HepG2 (cell line): Measurements from ENCODE around the gene CAMK1D. TPM values are rescaled to one million over a fixed set of nuclear protein-coding genes. Genes with fewer than 3 reads are reported as not detected.

ENCODE experiments used
- ATAC-seq: fragments of 200-7000 bp; cut with Tn5 transposase; 3 replicates; pipeline ENCODE4 v1.9.1; 2020; ENCODE audit warnings: mild to moderate bottlenecking, moderate library complexity
- BruUV-seq: library from RNA; stranded (reverse); fragments of 400-500 nt; replicated peaks from 2 replicates; lab custom pipeline; 2021; lab: Mats Ljungman, UMichigan
- CTCF ChIA-PET: fragments of 300-600 bp; formaldehyde crosslinking; extraction: SDS; loops from one replicate; lab custom pipeline; 2021; ENCODE audit warnings: low total read pairs, inconsistent platforms, low intra/inter-chr PET ratio; lab: Yijun Ruan, JAX
- POLR2A ChIA-PET: fragments of 350-600 bp; sonication (Branson Sonifier 250); formaldehyde crosslinking; loops from one replicate; lab custom pipeline; 2020; ENCODE audit warnings: antibody characterized with exemption, inconsistent platforms; lab: Yijun Ruan, JAX
- DNase-seq: peaks from one replicate; pipeline ENCODE4 v3.0.0-alpha.2; 2015; ENCODE audit warnings: low spot score
- FAIRE-seq: peaks from 3 replicates; lab custom pipeline; 2011; peaks lifted over from hg19 to GRCh38; lab: Jason Lieb, UNC
- H2AFZ ChIP-seq: one replicate; pipeline ENCODE4 v1.6.1; 2011; ENCODE audit warnings: low read length, inconsistent platforms
- H3K27ac ChIP-seq: fragments of 300-600 bp; 3 replicates; pipeline ENCODE4 v1.8.0; 2011; ENCODE audit warnings: mixed run types, mild to moderate bottlenecking, mixed read lengths, low read length, inconsistent platforms; ENCODE audit not compliant: insufficient read depth; ENCODE audit errors: extremely low read length
- H3K27me3 ChIP-seq, 2 experiments: fragments of 200-600 bp in 1 of 2; 2 replicates in 1 of 2; 3 replicates in 1 of 2; pipeline versions ENCODE4 v1.6.0 to v1.8.0; 2011; ENCODE audit warnings: low read length in 2 of 2, mild to moderate bottlenecking in 2 of 2, moderate library complexity in 2 of 2, inconsistent platforms in 1 of 2; ENCODE audit not compliant: insufficient read depth in 2 of 2, control insufficient read depth in 1 of 2
- H3K36me3 ChIP-seq, 2 experiments: fragments of 200-600 bp in 1 of 2; replicated peaks in 1 of 2; 2 replicates in 1 of 2; 3 replicates in 1 of 2; pipeline versions ENCODE4 v1.5.1 to v1.8.0; 2011; ENCODE audit warnings: low read length in 2 of 2, inconsistent platforms in 1 of 2; ENCODE audit not compliant: insufficient read depth in 2 of 2, control insufficient read depth in 1 of 2
- H3K4me1 ChIP-seq: 2 replicates; pipeline ENCODE4 v1.5.1; 2012; ENCODE audit warnings: low read length, inconsistent platforms; ENCODE audit not compliant: insufficient read depth
- H3K4me2 ChIP-seq: 2 replicates; pipeline ENCODE4 v1.6.0; 2011; ENCODE audit warnings: low read depth, low read length, inconsistent platforms
- H3K4me3 ChIP-seq, 3 experiments: fragments of 200-600 bp in 1 of 3; sonication (generic), shearing (Covaris generic) in 1 of 3; replicated peaks in 1 of 3; 2 replicates each; pipeline ENCODE4 v1.5.1; 2011 to 2016; ENCODE audit warnings: low read length in 3 of 3, inconsistent platforms in 2 of 3, low read depth in 2 of 3, mild to moderate bottlenecking in 2 of 3, control low read depth in 1 of 3, mixed read lengths in 1 of 3; ENCODE audit not compliant: insufficient read depth in 1 of 3
- H3K79me2 ChIP-seq: one replicate; pipeline ENCODE4 v1.6.1; 2011; ENCODE audit warnings: low read length, inconsistent platforms; ENCODE audit not compliant: insufficient read depth
- H3K9ac ChIP-seq: 2 replicates; pipeline ENCODE4 v1.6.0; 2011; ENCODE audit warnings: mild to moderate bottlenecking, low read depth, low read length, inconsistent platforms; ENCODE audit not compliant: insufficient read depth
- H3K9me3 ChIP-seq: 2 replicates; pipeline ENCODE4 v1.5.1; 2012; ENCODE audit warnings: mild to moderate bottlenecking, low read length
- H4K20me1 ChIP-seq: 2 replicates; pipeline ENCODE4 v1.6.0; 2011; ENCODE audit warnings: inconsistent platforms, mild to moderate bottlenecking, low read length, moderate library complexity; ENCODE audit not compliant: insufficient read depth
- AKAP8 ChIP-seq: sonication (generic); formaldehyde crosslinking; IDR thresholded peaks from 2 replicates; pipeline ENCODE4 v1.5.1; 2020; ENCODE audit warnings: mild to moderate bottlenecking, missing genetic modification reagents
- DR1 ChIP-seq: sonication (generic); formaldehyde crosslinking; IDR thresholded peaks from 2 replicates; pipeline ENCODE4 v1.8.0; 2021; ENCODE audit warnings: mild to moderate bottlenecking, missing genetic modification reagents, inconsistent platforms
- NFE2L2 ChIP-seq: fragments of 150-350 bp; IDR thresholded peaks from 2 replicates; pipeline ENCODE4 v1.6.1; 2014; ENCODE audit warnings: low read length
- NR2F2 ChIP-seq: IDR thresholded peaks from 2 replicates; pipeline ENCODE4 v1.6.1; 2012; ENCODE audit warnings: low read depth, inconsistent platforms, borderline replicate concordance
- TEAD2 ChIP-seq: sonication (generic); formaldehyde crosslinking; IDR thresholded peaks from 2 replicates; pipeline ENCODE4 v1.9.0; 2021; ENCODE audit warnings: missing genetic modification reagents
- TFDP1 ChIP-seq: IDR thresholded peaks from 2 replicates; pipeline ENCODE4 v1.6.1; 2016; ENCODE audit warnings: missing compliant biosample characterization, missing genetic modification reagents, borderline replicate concordance
- ZNF180 ChIP-seq: sonication (generic); formaldehyde crosslinking; IDR thresholded peaks from 2 replicates; pipeline ENCODE4 v1.4.0; 2020; ENCODE audit warnings: low read depth, missing genetic modification reagents, borderline replicate concordance
- ZNF30 ChIP-seq: sonication (generic); formaldehyde crosslinking; IDR thresholded peaks from 2 replicates; pipeline ENCODE4 v1.5.0; 2020; ENCODE audit warnings: mild to moderate bottlenecking, missing genetic modification reagents
- ZNF383 ChIP-seq: sonication (generic); formaldehyde crosslinking; IDR thresholded peaks from 2 replicates; pipeline ENCODE4 v1.4.0; 2020; ENCODE audit warnings: missing genetic modification reagents, mild to moderate bottlenecking, borderline replicate concordance
- ZNF777 ChIP-seq: sonication (generic); formaldehyde crosslinking; IDR thresholded peaks from 2 replicates; pipeline ENCODE4 v1.4.0; 2020; ENCODE audit warnings: missing genetic modification reagents
- ZSCAN22 ChIP-seq: sonication (generic); formaldehyde crosslinking; IDR thresholded peaks from 2 replicates; pipeline ENCODE4 v1.4.0; 2020; ENCODE audit warnings: mild to moderate bottlenecking, missing genetic modification reagents
- WGBS: methylation state at CpG from one replicate; pipeline ENCODE4 v1.1.6; 2017; ENCODE audit warnings: low lambda C conversion rate; 5-methylcytosine and 5-hydroxymethylcytosine counted together
- in situ Hi-C: cut with HindIII; loops from 2 replicates; pipeline ENCODE4 v1.10.0; 2017; ENCODE audit warnings: low pct_unique_long_range_greater_than_20kb; ENCODE audit not compliant: extremely low pct_ligation_motif_present
- intact Hi-C: fragments of 100-400 bp; cut with micrococcal nuclease; formaldehyde crosslinking; loops from one replicate; pipeline ENCODE4 v1.10.0; 2022; ENCODE audit not compliant: unreplicated experiment
- polyA plus RNA-seq, 8 experiments: library from polyadenylated mRNA; depleted of rRNA in 3 of 8; stranded (reverse) in 7 of 8; unstranded in 1 of 8; fragments of >200 nt; fragmentation: Illumina TruSeq in 4 of 8; extraction: Trizol in 4 of 8; gene quantifications; 2 replicates each; pipeline versions ENCODE4 v1.2.1 to v1.2.3, GENCODE V29; 2011 to 2016; ENCODE audit warnings: low read depth in 4 of 8, missing spikeins in 1 of 8, mixed read lengths in 1 of 8; ENCODE audit not compliant: insufficient read depth in 1 of 8
- total RNA-seq, 5 experiments: library from RNA; depleted of rRNA; stranded (reverse); fragments of >200 nt; fragmentation: Illumina TruSeq; extraction: Trizol; gene quantifications; 2 replicates each; pipeline ENCODE4 v1.2.3, GENCODE V29; 2016; ENCODE audit warnings: low read depth in 1 of 5
- TF ChIP-seq, protein P1 (sequence below): IDR thresholded peaks from 2 replicates; pipeline ENCODE4 v1.6.1; 2012; ENCODE audit warnings: low read depth, low read length, improper control_type of control experiment

The CAMK1D gene
- total and polyA plus RNA-seq, 2 of the 13 experiments (the other 11 are each of a cell fraction or from before 2014, with no cell fraction given), result under 0.01 TPM; not detected in 1

DNA sequence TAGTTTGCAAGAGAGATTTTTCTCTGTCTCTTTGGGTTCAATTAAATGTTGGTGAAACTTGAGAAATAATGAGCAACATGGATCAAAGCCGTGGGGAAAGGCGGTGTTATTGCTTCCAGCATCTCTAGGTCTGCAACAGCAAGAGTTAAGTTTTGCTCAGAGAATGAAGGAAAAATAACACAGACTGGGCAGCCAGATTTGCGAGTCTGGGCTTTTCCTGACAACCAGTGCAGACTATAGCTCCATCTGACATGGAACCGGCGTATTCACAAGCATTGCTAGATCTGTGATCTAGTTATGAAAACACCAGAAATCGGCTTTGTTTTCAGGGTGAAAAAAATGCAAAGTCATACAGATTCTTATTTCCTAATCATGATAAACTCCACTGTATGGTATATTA, 110.4 kb downstream of the CAMK1D start:
- Histone ChIP-seq H3K9ac (no peak overlapping the region), H3K4me1 (0 out of 2 replicates have a peak, but pooled peaks cover 10% of the 10 kb centered on the region), H3K79me2 (no peaks in the 10 kb centered on the region), H3K9me3 (no peaks in the 10 kb centered on the region), H4K20me1 (no peaks in the 10 kb centered on the region), H3K27ac (no peak overlapping the region), H3K27me3 (no peaks in the 10 kb centered on the region), H2AFZ (no peak overlapping the region), H3K4me2 (no peak overlapping the region), H3K4me3 (no peak overlapping the region), H3K36me3 (no peaks in the 10 kb centered on the region)
- FAIRE-seq (no peak), ATAC-seq (no peak), DNase-seq (no peak)
- intact Hi-C loops, result no loop called here
- no TSS peak for BruUV-seq
- TF ChIP-seq ZNF383 (CRISPR knock-in tag) (no peak), NFE2L2 (0 out of 2 replicates have a peak, but pooled peaks have one; percentile 20)
- WGBS, result 31% methylated on average over 6 of the region's 6 CpGs
- in situ Hi-C loops, result no loop called here
- ChIA-PET CTCF (no interaction called here), POLR2A (no interaction called here)

GRCh38 chr10:12463459-12463838, 114.1 kb downstream of the CAMK1D start:
- Histone ChIP-seq H2AFZ (no peak overlapping the region), H3K9ac (no peak overlapping the region), H3K4me2 (no peak overlapping the region), H4K20me1 (no peaks in the 10 kb centered on the region), H3K4me3 (no peak overlapping the region), H3K27ac (no peak overlapping the region), H3K27me3 (0 out of 5 replicates have a peak, but pooled peaks cover 0 to 3% of the 10 kb centered on the region in 2 experiments), H3K79me2 (no peaks in the 10 kb centered on the region), H3K4me1 (no peaks in the 10 kb centered on the region), H3K36me3 (no peaks in the 10 kb centered on the region), H3K9me3 (no peaks in the 10 kb centered on the region)
- intact Hi-C loops (no loop called here), in situ Hi-C loops (no loop called here)
- DNase-seq, result no peak
- ATAC-seq, result no peak
- BruUV-seq, result no TSS peak
- ChIA-PET POLR2A (no interaction called here), CTCF (no interaction called here)
- WGBS, result 63% methylated on average over 5 of the region's 5 CpGs
- no peak for FAIRE-seq
- TF ChIP-seq AKAP8 (CRISPR knock-in tag) (no peak), ZNF180 (CRISPR knock-in tag) (no peak), TFDP1 (CRISPR knock-in tag) (no peak), NR2F2 (no peak), DR1 (no peak), ZNF30 (no peak), ZNF777 (CRISPR knock-in tag) (no peak), TEAD2 (CRISPR knock-in tag) (no peak), ZSCAN22 (CRISPR knock-in tag) (no peak)
- TF ChIP-seq, protein P1, sequence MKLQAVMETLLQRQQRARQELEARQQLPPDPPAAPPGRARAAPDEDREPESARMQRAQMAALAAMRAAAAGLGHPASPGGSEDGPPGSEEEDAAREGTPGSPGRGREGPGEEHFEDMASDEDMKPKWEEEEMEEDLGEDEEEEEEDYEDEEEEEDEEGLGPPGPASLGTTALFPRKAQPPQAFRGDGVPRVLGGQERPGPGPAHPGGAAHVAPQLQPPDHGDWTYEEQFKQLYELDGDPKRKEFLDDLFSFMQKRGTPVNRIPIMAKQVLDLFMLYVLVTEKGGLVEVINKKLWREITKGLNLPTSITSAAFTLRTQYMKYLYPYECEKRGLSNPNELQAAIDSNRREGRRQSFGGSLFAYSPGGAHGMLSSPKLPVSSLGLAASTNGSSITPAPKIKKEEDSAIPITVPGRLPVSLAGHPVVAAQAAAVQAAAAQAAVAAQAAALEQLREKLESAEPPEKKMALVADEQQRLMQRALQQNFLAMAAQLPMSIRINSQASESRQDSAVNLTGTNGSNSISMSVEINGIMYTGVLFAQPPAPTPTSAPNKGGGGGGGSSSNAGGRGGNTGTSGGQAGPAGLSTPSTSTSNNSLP, result no peak
